Panc1 (cell line): Measurements from ENCODE around the gene RPL4.

ENCODE experiments used
- POLR2AphosphoS5 ChIP-seq: IDR thresholded peaks from 2 replicates; pipeline ENCODE4 v1.6.1; 2012; ENCODE audit warnings: mild to moderate bottlenecking, low read depth, low read length, moderate library complexity
- TCF7L2 ChIP-seq: IDR thresholded peaks from 2 replicates; pipeline ENCODE4 v1.6.1; 2011; ENCODE audit warnings: mild to moderate bottlenecking, low read depth, low read length, inconsistent platforms
- TF ChIP-seq, protein P1 (sequence below): fragments of 450-650 bp; IDR thresholded peaks from 2 replicates; pipeline ENCODE4 v1.5.1; 2017; ENCODE audit warnings: mild to moderate bottlenecking

DNA sequence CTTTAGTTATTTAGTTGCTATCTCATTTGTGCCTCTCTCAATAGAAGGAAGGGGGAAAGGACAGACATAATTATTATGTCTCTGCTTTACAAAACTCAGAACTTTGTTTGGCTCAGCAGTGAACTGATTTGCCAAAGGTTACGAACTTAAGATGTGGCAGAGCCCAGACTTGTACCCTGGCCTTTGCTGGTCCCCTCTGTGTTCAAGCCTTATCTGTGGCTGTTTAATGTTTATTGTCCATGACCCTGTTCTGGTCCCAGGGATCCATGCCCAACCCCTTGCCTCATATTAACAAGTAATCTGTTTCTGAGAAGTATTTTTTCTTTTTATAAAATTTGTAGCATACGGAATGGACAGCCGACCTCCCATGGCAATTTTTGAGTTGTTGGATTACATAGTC, 17.8 kb downstream of the RPL4 start:
- TF ChIP-seq, protein P1, sequence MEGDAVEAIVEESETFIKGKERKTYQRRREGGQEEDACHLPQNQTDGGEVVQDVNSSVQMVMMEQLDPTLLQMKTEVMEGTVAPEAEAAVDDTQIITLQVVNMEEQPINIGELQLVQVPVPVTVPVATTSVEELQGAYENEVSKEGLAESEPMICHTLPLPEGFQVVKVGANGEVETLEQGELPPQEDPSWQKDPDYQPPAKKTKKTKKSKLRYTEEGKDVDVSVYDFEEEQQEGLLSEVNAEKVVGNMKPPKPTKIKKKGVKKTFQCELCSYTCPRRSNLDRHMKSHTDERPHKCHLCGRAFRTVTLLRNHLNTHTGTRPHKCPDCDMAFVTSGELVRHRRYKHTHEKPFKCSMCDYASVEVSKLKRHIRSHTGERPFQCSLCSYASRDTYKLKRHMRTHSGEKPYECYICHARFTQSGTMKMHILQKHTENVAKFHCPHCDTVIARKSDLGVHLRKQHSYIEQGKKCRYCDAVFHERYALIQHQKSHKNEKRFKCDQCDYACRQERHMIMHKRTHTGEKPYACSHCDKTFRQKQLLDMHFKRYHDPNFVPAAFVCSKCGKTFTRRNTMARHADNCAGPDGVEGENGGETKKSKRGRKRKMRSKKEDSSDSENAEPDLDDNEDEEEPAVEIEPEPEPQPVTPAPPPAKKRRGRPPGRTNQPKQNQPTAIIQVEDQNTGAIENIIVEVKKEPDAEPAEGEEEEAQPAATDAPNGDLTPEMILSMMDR, result no peak
- TF ChIP-seq TCF7L2 (no peak), POLR2AphosphoS5 (no peak)
